ENCODE results near the gene F3.

GRCh38 chr1:94549706-94550105 lies 8.1 kb upstream of the F3 start:
- TF ChIP-seq CTCF (IDR thresholded peaks at IDR 0.05) (no peak), POLR2A (IDR thresholded peaks at IDR 0.05) (no peak)

All from adrenal gland (tissue), 5 donors.